Measurements from ENCODE around the gene PTGDS. TPM values are rescaled to one million over a fixed set of nuclear protein-coding genes. Genes with fewer than 3 reads are reported as not detected.

The PTGDS gene
- total RNA-seq, 1 experiment from 2014 or later: not detected

DNA sequence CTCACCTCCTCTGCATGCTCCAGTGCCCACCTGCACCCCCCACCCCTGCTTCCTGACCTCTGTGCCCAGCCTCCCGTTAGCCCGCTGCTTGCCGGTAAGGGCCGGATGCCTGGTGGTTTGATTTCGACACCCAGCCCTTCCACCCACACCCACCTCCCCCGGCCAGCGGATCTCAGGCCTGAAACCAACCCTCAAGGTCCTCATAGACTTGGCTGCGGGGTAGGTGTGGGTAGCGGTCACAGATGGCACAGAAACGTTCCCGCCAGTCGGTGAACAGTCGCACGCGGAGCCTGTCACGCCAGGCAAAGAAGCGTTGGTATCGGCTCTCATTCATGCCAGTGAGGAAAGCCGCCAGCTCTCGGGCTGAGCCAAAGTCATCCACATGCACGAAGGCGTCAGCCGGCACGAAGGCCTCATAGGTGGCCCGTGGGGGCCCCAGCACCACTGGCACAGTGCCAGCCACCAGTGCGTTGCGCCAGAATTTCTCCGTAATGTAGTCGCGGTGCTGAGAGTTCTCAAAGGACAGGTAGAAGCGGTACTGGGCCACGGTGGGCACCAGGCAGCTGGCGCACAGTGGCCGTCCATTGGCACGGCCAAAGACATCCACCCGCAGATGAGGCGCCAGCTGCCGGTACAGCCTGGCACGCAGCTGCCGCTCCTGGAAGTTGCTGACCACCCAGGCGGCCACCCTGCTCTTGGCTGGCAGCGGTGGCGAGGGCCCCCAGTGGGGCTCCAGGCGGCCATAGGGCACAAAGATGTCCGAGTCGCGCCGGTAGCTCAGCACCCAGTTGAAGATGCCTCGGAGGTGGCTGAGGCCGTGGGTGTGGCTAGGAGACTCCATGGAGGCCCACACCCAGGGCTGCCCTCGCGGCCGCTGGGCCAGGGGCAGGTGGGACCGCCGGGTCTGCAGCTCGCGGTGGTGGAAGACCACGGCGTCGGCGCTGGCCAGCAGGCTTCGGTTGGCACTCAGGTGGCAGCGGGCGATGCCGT lies 53.5 kb downstream of the PTGDS start:
- no peak overlapping the region for H3K4me3 ChIP-seq
- no peak for DNase-seq (ENCODE audit: low read depth in 1 of 2, low spot score in 2 of 2)
- no peaks in the 10 kb centered on the region for H3K36me3 ChIP-seq
- peaks cover 19% of the 10 kb centered on the region for H3K27me3 ChIP-seq (replicated peaks)
- H3K27ac ChIP-seq: no peak overlapping the region
- H3K9me3 ChIP-seq (replicated peaks): no peaks in the 10 kb centered on the region
- H3K4me1 ChIP-seq (replicated peaks): peaks cover 14% of the 10 kb centered on the region

Other genes with a start within 250 kb of the PTGDS start
- gene LCN10, start 234.6 kb upstream of the PTGDS start, total RNA-seq (2014; rRNA removed; shearing (Covaris generic)): not detected in 2 replicates
- not detected in 2 replicates for gene LCN6, start 229.0 kb upstream of the PTGDS start, total RNA-seq (2014; rRNA removed; shearing (Covaris generic))
- gene LCN8, start 219.3 kb upstream of the PTGDS start, total RNA-seq (2014; rRNA removed; shearing (Covaris generic)): not detected in 2 replicates
- not detected in 2 replicates for gene LCN15, start 213.0 kb upstream of the PTGDS start, total RNA-seq (2014; rRNA removed; shearing (Covaris generic))
- 33.5 and 44.6 TPM in 2 replicates for gene TMEM141, start 186.2 kb upstream of the PTGDS start, total RNA-seq (2014; rRNA removed; shearing (Covaris generic))
- gene CCDC183, start 181.2 kb upstream of the PTGDS start, total RNA-seq (2014; rRNA removed; shearing (Covaris generic)): 0.16 TPM in 1 of 2 replicates, not detected in the other
- gene RABL6, start 169.6 kb upstream of the PTGDS start, total RNA-seq (2014; rRNA removed; shearing (Covaris generic)): 57.5 and 97.2 TPM in 2 replicates
- gene AJM1, start 135.0 kb upstream of the PTGDS start, total RNA-seq (2014; rRNA removed; shearing (Covaris generic)): 0.11 and 0.16 TPM in 2 replicates
- 64.1 and 70.5 TPM in 2 replicates for gene PHPT1, start 128.1 kb upstream of the PTGDS start, total RNA-seq (2014; rRNA removed; shearing (Covaris generic))
- gene MAMDC4, start 125.2 kb upstream of the PTGDS start, total RNA-seq (2014; rRNA removed; shearing (Covaris generic)): 0.42 and 1.0 TPM in 2 replicates
- 266 and 387 TPM in 2 replicates for gene EDF1, start 111.2 kb upstream of the PTGDS start, total RNA-seq (2014; rRNA removed; shearing (Covaris generic))
- gene TRAF2, start 91.0 kb upstream of the PTGDS start, total RNA-seq (2014; rRNA removed; shearing (Covaris generic)): 11.3 and 17.1 TPM in 2 replicates
- 89.0 and 93.8 TPM in 2 replicates for gene FBXW5, start 32.8 kb upstream of the PTGDS start, total RNA-seq (2014; rRNA removed; shearing (Covaris generic))
- not detected in 2 replicates for gene C8G, start 32.3 kb upstream of the PTGDS start, total RNA-seq (2014; rRNA removed; shearing (Covaris generic))
- gene LCN12, start 25.2 kb upstream of the PTGDS start, total RNA-seq (2014; rRNA removed; shearing (Covaris generic)): not detected in 2 replicates
- not detected in 2 replicates for gene LCNL1, start 5.5 kb downstream of the PTGDS start, total RNA-seq (2014; rRNA removed; shearing (Covaris generic))
- gene PAXX, start 14.9 kb downstream of the PTGDS start, total RNA-seq (2014; rRNA removed; shearing (Covaris generic)): 14.5 and 15.1 TPM in 2 replicates
- gene CLIC3, start 19.1 kb downstream of the PTGDS start, total RNA-seq (2014; rRNA removed; shearing (Covaris generic)): 0.89 TPM in 1 of 2 replicates, not detected in the other
- 0.81 and 1.3 TPM in 2 replicates for gene ABCA2, start 50.7 kb downstream of the PTGDS start, total RNA-seq (2014; rRNA removed; shearing (Covaris generic))
- gene FUT7, start 54.6 kb downstream of the PTGDS start, total RNA-seq (2014; rRNA removed; shearing (Covaris generic)): not detected in 2 replicates
- not detected in 2 replicates for gene NPDC1, start 68.7 kb downstream of the PTGDS start, total RNA-seq (2014; rRNA removed; shearing (Covaris generic))
- gene ENTPD2, start 76.6 kb downstream of the PTGDS start, total RNA-seq (2014; rRNA removed; shearing (Covaris generic)): not detected in 2 replicates
- gene SAPCD2, start 93.1 kb downstream of the PTGDS start, total RNA-seq (2014; rRNA removed; shearing (Covaris generic)): 21.5 and 24.9 TPM in 2 replicates
- gene UAP1L1, start 100.0 kb downstream of the PTGDS start, total RNA-seq (2014; rRNA removed; shearing (Covaris generic)): 3.4 and 5.6 TPM in 2 replicates
- 51.8 and 64.4 TPM in 2 replicates for gene MAN1B1, start 109.5 kb downstream of the PTGDS start, total RNA-seq (2014; rRNA removed; shearing (Covaris generic))
- 5.1 and 6.4 TPM in 2 replicates for gene DPP7, start 137.2 kb downstream of the PTGDS start, total RNA-seq (2014; rRNA removed; shearing (Covaris generic))
- not detected in 2 replicates for gene GRIN1, start 161.7 kb downstream of the PTGDS start, total RNA-seq (2014; rRNA removed; shearing (Covaris generic))
- gene LRRC26, start 192.5 kb downstream of the PTGDS start, total RNA-seq (2014; rRNA removed; shearing (Covaris generic)): not detected in 2 replicates
- not detected in 2 replicates for gene TMEM210, start 194.6 kb downstream of the PTGDS start, total RNA-seq (2014; rRNA removed; shearing (Covaris generic))
- 11.7 and 13.7 TPM in 2 replicates for gene ANAPC2, start 211.1 kb downstream of the PTGDS start, total RNA-seq (2014; rRNA removed; shearing (Covaris generic))
- 94.2 and 177 TPM in 2 replicates for gene SSNA1, start 211.2 kb downstream of the PTGDS start, total RNA-seq (2014; rRNA removed; shearing (Covaris generic))
- gene TPRN, start 223.2 kb downstream of the PTGDS start, total RNA-seq (2014; rRNA removed; shearing (Covaris generic)): 6.0 and 6.1 TPM in 2 replicates
- 44.5 and 51.3 TPM in 2 replicates for gene TMEM203, start 228.1 kb downstream of the PTGDS start, total RNA-seq (2014; rRNA removed; shearing (Covaris generic))
- gene NDOR1, start 228.2 kb downstream of the PTGDS start, total RNA-seq (2014; rRNA removed; shearing (Covaris generic)): 5.2 and 6.5 TPM in 2 replicates
- gene RNF208, start 244.7 kb downstream of the PTGDS start, total RNA-seq (2014; rRNA removed; shearing (Covaris generic)): not detected in 2 replicates
- gene CYSRT1, start 247.7 kb downstream of the PTGDS start, total RNA-seq (2014; rRNA removed; shearing (Covaris generic)): 0.24 TPM in 1 of 2 replicates, not detected in the other
- not detected in 2 replicates for gene RNF224, start 250.0 kb downstream of the PTGDS start, total RNA-seq (2014; rRNA removed; shearing (Covaris generic))

Measured in SJSA1 (cell line).